HG03108 (cell line): ENCODE results near the gene KRT26.
"Not testable (repeated sequence)": the region's sequence is repeated elsewhere in the genome, so short reads cannot be mapped to it uniquely, and the experiment has no call there.

ENCODE experiments used
- ATAC-seq: cut with Tn5 transposase; IDR thresholded peaks from one replicate; pipeline ENCODE4 v1.9.1; 2021; ENCODE audit warnings: moderate library complexity; ENCODE audit not compliant: unreplicated experiment

KRT26 gene

DNA sequence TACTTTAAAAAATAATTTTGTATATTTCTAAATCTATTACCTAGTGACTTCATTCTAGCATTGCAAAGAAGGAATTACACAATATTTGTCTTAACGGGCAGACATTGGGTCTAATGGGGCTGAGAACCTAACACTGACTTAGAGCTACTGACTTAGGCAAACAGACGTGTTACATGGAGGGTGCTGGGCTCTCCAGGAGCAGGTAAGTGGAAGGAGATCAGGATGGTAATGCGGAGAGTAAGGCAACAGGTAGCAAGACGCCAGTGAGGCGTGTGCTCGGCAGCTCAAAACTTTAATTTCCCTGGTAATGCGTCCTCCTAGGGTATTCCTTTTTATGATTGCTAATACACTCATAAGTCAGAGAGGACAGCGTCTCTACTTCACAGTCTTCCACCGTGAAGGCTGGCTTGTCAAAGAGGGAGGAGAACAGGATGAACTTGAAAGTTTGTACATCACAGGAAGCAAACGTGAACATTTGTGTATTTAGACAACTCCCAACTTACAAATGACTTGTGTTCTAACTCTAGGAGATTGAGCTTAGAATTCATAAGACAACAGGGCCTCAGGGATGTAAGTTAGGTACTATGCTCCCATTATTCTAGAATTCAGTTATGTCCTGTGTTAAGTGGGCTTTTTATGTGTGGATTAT is 23.1 kb upstream of the KRT26 start:
- no peak for ATAC-seq

DNA sequence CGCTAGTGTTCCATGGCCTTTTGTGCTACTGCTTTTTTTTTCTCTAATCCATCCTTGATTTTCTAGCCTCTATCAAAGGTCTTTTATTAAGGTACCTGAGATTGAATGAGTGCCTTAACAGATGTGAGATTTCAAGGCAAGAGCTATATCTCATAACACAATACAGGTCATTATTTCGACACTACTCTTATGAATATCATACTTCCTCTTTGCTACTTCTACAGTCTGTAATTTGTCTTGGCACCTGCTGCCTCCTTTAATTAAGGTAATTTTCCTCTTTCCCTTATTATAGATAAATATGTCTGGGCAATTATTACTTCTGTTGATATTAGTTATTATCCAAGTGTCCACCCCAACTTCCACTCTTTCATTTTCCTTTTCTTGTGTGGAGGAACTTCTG is 22.5 kb upstream of the KRT26 start:
- no peak for ATAC-seq

DNA sequence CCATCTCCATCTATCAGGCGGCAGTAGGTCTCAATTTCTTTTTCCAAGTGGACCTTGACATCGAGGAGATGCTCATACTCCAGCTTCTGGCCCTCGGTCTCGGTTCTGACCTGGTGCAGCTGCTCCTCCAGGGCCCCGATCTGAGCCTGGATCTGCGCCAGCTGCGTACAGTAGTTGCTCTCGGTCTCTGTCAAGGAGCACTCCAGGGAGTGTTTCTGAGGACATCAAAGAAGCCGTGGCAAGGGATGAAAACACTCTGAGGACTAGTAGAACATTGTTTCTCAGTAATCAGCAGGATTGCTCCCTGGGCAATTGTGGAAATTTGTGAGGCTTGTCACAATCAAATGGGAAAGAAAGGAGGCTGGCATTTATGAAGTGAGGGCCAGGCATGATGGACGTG is 21.8 kb upstream of the KRT26 start:
- ATAC-seq: no peak

DNA sequence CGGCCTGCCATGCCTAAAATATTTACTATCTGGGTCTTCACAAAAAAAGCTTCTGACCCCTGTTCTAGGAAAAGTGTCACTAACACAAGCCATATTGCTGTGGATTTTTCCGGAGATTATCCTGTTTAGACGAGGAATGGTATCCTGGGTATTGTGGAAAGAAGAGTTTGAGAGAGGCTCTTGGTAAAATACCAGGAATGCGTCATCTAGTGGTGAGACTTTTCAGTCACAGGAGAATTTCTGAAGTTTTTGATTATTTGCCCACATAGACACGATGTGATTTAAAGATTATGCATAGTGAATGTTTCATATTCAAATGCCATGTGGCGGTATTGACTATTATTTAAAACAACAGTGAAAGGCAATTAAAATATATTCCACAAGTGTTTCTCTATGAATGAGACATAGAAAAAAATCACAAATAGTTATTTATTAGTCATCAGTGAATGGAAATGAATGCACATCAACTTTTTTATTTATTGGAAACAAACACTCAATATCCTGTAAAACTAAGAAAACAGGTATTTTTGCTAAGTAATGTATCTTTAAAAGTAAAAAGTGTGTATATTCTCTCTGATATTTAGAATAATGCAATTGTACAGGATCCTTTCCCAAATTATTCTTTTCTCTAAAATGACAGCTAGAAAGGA is 19.9 kb upstream of the KRT26 start:
- no peak for ATAC-seq

DNA sequence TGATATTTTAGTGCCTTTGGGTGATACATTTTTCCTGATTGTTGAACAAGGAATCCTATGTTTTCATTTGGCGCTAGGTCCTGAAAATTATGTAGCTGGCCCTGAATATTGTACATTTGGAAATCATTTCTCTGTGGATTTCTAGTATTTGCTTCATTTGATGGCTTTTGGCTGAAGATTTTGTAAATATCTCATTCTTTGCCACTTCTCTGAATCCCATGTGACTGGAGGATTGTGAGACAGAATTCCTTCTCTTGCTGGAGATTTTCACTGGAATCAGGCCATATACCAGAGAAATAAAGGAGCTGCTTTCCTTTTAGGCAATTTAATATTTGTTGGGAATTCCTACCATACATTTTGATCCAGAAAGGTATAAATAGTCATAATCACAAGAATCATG is 19.1 kb upstream of the KRT26 start:
- ATAC-seq: no peak

DNA sequence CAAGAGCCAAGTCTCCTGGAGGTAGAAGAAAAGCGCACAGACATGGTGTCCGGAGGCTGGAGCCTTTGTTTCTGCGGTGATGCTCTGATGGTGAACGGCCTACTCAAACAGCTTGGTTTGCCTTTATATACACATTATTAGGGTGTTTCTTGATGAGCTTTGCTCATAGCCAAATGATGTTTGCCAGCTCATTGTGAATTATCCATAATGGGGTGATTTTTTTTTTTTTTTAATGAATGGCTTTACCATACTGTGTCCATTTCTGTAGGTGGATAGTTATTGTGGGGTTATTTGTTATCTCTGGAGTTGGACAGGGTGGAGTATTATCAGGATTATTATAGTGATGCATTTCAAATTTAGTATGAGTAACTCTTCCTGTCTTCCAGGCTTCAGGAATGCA is 10.4 kb upstream of the KRT26 start, which contains the start of gene KRT27:
Gene KRT27 (minus strand): TSS at position 101 of the 400 bp plus-strand sequence. CDS start 57 bp downstream, at position 44.
- ATAC-seq: no peak

DNA sequence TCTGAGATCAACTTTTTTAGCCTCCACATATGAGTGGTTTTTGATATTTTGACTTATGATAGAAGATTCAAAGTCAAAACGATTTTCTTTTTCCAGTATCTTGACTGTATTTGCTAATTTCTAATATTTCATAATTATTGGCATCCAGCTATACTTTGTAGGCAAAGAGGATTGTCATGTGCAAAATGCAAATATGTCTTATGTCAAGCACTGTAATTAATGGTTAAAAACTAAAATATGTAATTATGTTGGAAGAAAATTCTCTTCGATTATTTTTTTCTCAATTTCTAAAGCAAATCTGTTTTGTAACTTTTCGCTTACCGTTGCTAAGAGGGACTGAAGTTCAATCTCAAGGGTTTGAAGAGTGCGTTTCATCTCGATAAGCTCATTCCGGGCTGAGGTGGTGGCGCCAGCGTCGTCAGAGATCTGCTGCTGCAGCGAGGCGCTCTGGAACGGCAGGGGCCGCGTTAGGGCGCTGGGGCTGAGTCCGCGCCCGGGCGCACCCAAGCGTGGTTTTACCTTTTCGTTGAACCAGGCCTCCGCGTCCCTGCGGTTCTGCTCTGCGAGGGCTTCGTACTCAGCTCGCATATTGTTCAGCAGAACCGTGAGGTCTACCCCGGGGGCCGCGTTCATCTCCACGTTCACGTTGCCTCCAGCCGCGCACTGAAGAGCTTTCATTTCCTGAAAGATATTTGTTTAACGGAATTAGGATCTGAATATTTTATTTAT is 7.3 kb upstream of the KRT26 start:
- no peak for ATAC-seq

DNA sequence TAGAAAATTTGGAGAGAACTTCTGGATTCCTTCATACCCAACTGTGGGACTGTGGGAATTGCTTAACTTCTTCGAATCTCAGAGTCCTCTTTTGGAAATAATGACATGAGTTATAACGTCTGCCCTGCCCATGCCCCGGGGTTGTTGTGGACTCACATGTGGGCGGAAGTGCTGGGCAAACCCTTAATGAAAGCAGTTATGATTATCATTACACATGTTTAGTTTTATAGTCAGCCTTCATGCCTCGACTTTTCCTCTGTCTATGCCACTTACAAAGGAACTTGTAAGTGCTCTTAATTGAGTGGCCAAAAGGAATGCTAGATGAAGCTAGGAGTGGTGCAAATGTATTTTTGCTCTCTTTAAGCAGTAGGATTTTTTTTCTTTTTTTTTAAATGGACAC is 6.5 kb upstream of the KRT26 start:
- ATAC-seq: no peak

DNA sequence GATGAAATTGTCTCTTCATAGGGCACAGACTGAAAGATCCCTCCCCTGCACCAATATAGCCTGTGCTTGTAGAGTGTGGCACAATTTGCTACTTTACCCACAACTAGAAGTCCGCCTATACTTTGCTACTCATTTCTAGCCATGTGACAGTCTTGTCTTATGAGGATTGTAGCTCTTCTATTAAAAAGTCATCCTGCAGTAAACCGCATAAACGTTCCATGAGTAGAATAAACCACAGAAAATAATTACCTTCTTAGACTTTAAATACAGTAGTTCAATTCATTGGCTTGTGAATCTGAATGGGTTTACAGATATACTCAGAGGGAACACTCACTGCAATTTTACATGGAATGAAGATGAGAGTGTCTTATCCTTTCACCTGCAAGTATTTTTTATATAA is 6.0 kb upstream of the KRT26 start:
- ATAC-seq: no peak

DNA sequence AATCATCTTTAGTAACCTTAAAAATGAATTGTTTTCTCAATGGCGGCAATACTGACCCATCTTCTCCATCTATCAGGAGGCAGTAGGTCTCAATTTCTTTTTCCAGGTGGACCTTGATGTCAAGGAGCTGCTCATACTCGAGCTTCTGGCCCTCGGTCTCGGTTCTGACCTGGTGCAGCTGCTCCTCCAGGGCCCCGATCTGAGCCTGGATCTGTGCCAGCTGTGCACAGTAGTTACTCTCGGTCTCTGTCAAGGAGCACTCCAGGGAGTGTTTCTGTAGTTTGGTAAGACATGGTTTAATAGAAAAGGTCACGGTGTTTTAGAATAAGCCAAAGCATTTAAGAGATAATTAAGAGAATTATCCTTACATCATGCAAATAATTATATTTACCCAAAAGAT is 5.5 kb upstream of the KRT26 start:
- ATAC-seq: no peak

DNA sequence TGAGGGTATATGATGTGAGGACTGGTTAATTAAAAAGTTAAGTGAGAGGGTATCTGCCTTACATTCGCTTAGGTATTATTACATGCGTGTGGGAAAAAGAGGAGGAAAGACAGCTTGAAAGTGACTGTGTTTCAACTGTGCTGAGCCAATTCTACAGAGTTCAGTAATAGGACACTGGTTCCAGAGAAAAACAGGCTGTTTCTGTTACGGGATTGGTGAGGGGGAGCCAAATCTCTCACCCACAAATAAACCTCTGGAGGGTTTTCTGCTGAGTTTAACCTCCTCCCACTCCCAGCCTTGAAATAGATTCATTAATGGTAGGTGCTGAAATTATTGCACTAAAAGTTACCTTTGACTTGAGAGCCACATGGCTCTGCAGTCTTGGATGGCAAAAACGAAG is 3.9 kb upstream of the KRT26 start:
- no peak for ATAC-seq

DNA sequence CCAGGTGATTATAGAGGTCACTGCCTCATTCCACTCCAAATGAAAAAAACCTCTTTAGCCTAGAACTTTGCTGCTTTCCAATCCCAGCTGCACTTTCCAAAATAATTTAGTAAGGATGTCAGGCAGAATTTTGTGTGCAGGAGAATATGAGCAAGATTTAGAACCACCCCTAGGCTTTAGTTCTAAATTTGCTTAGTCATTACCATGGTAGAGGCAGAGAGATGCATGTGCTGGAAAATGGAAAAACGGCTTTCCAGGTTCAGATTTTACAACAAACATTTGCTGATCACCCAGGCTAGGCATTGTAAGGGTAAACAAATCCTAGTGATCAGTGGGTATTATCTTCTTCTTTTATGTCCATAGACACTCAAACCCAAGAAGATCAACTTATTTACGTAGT is 6.3 kb downstream of the KRT26 start:
- ATAC-seq: no peak

DNA sequence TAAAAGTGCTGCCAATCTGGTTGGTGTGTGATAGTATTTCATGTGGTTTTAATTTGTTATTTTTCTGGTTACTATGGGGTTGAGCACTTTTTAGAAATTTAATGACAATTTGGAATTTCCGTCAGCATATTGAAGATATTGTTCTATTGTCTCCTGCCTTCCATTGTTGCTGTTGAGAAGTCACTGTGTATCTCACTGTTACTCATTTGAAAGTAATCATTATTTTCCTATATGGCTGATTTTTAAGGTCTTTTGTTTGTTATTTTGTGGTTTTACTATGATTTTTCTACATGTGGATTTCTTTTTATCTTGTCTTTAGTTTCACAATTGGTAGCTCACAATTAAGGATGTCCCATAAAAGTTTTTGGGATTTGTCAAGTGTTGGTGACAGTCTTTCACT is 8.2 kb downstream of the KRT26 start:
- no peak for ATAC-seq

DNA sequence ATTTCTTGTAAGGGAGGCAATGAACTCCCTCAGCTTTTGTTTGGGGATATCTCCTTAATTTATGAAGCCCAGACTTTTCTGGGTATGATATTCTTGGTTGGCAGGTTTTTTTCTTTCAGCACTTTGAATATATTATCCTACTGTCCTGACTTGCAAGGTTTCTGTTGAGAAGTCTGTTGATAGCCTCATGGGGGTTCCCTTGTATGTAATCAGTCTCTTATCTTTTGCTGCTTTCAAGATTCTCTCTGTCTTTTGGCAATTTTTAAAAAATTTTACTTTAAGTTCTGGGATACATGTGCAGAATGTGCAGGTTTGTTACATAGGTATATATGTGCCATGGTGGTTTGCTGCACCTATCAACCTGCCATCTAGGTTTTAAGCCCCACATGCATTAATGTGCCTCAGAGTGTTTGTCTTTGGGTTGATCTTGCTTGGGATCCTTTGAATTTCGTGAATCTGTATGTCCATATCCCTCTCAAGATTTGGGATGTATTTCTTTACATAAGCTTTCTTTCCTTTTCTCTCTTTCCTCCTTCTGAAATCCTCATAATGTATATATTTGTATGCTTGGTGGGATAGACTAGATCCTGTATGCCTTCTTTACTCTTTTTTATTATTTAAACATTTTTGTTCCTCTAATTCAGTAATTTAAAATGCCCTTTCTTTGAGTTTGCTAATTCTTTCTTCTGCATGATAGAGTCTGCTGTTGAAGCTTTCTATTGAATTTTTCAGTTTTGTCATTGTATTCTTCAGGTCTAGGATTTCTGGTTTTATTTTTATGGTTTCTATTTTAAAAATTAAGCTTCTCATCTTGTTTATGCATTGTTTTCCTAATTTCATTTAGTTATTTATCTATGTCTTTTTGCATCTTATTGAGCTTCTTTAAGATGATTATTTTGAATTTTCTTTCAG is 11.6 kb downstream of the KRT26 start:
- no peak for ATAC-seq

DNA sequence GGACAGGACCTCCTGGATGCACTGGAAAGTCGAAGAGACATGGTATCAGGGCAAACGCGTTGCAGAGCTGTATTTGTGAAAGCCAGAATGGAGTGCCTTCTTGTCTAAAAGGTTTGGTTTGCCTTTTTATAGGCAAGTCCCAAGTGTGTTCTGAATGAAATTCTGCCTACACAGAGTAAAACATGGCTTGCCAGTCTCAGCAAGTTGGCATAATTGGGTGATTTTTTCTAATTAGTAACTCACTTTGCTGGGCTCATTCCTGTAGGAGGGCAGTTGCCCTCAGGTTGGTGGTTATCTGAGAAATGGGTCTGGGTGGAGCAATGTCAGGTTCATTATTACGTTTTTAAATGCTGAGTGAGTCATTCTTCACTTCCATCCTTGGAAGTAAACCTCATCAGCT is 16.8 kb downstream of the KRT26 start, which contains the start of gene KRT25:
Gene KRT25 (minus strand): TSS at position 101 of the 400 bp plus-strand sequence. CDS start 60 bp downstream, at position 41.
- no peak for ATAC-seq

DNA sequence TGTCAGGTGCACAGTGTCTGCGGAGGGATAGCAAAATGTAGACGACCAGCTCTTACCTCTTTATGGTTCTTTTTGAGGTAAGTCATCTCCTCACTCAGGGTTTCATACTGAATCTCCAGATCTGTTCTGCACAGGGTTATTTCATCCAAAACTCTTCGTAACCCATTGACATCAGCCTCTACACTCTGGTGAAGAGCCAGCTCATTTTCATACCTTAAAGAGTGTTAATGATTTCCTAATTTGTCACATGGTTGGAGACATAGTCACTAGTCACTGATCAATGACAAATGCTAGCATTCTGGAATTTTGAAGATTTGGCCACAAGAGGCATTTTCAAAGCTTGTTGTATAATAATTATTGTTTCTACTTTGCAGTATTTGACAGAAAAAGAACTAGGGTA is 18.2 kb downstream of the KRT26 start:
- no peak for ATAC-seq

DNA sequence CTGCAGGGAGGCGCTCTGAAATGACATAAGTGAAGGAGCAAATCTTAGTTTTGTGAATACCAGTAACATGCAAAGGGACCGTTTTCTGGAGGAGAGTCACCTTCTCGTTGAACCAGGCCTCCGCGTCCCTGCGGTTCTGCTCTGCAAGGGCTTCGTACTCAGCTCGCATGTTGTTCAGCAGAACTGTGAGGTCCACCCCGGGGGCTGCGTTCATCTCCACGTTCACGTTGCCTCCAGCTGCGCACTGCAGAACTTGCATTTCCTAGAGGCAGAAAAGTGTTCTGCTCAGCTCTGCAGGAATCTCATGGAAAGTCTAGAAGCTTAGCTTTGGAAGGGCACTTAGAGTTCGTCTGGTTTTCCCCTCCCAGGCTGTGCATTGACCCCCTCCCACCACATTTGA is 20.9 kb downstream of the KRT26 start:
- no peak for ATAC-seq

DNA sequence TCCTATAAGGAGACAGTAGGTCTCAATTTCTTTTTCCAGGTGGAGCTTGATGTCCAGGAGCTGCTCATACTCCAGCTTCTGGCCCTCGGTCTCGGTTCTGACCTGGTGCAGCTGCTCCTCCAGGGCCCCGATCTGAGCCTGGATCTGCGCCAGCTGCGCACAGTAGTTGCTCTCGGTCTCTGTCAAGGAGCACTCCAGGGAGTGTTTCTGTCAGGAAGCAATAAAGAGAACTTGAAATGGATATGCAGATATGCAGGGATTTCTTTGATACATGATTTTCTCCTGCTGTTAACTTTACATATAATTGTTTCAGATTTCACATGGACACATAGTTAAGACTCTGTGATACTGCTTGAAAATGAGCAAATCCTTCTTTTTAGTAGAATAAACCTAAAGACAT is 21.6 kb downstream of the KRT26 start:
- no peak for ATAC-seq

DNA sequence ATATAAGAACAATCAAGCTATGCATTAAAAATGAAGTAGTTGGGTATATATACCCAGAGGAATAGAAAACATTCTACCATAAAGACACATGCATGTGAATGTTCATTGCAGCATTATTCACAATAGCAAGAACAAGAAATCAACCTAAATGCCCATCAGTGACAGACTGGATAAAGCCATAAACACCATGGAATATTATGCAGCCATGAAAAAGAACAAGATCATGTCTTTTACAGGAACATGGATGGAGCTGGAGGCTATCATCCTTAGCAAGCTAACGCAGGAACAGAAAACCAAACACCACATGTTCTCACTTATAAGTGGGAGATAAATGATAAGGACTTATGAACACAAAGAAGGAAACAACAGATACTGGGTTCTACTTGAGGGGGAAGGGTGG is 23.3 kb downstream of the KRT26 start:
- not testable (repeated sequence) for ATAC-seq

DNA sequence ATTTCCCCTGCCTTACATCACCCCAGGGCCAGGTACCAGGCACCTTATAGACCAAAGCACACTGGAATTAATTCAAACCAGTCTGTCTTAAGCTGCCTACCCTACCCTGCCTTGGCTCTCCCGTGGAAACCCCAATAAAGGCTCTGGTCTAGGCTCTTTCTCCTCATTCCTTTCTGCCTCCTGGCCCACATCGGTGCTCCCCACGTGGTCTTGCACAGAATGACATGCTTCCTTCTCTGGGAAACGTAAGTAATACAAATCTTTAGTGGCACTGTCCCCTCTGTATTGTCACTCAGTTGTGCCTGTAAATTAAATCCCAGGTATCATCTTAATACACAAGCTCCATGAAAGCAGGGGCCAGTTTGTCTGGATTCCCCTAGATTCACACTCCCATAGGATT is 33.4 kb downstream of the KRT26 start:
- ATAC-seq: no peak

DNA sequence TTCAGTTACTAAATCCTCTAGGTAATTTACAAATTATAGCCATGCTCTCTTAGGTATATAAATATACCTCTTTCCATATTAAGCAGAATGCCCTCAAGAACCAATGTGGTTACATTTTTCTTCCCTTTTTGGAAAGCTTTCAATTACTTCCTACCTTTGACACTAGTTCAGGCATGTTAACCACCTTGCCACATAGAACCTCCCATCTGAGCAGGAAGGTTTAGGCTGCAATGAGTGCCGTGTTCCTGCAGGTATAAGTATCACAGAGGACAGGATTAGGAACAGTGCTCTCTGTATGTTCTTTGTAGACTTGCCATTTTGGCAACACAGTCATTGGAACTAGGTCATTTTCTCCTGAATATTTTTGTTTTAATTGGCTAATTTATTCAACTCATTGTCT is 37.0 kb downstream of the KRT26 start:
- ATAC-seq: no peak
